ENCODE results near the gene EPS8L2. TPM values are rescaled to one million over a fixed set of nuclear protein-coding genes. Genes with fewer than 3 reads are reported as not detected.

EPS8L2 gene
- total and polyA plus RNA-seq, 10 of the 15 experiments (the other 5 are each of a cell fraction or from before 2014, with no cell fraction given) = 0.76 to 20.0 (median 9.7) TPM

GRCh38 chr11:691710-692590 lies 14.1 kb upstream of the EPS8L2 start:
- H3K4me1 ChIP-seq (ENCODE audit: control insufficient read depth, insufficient read depth, low read length) = peaks cover 16% of the 10 kb centered on the region
- no peaks in the 10 kb centered on the region; the same call in 1 of the 2 replicates for H4K20me1 ChIP-seq (ENCODE audit: control insufficient read depth, insufficient read depth)
- H3K27ac ChIP-seq (ENCODE audit: control insufficient read depth, insufficient read depth) = no peak overlapping the region
- DNase-seq (ENCODE audit: low read depth, low spot score) (no peak), ATAC-seq (no peak), FAIRE-seq (no peak)
- no peak for TF ChIP-seq ZNF274 (IDR thresholded peaks at IDR 0.05; ENCODE audit: insufficient read depth, insufficient read length)
- no peak for TF ChIP-seq ZNF217 (IDR thresholded peaks at IDR 0.05)
- TF ChIP-seq SMC3 (IDR thresholded peaks at IDR 0.05; ENCODE audit: borderline replicate concordance, low read length) = no peak
- TF ChIP-seq NR2C2 (IDR thresholded peaks at IDR 0.05; ENCODE audit: borderline replicate concordance, control insufficient read depth, insufficient read length, low read depth) = no peak
- TF ChIP-seq IKZF2 (IDR thresholded peaks at IDR 0.05) = no peak
- TF ChIP-seq HDAC2 (IDR thresholded peaks at IDR 0.05) = no peak
- TF ChIP-seq SIN3A (IDR thresholded peaks at IDR 0.05; ENCODE audit: low read depth, low read length) = no peak
- no peak for TF ChIP-seq POLR2AphosphoS5 (IDR thresholded peaks at IDR 0.05; ENCODE audit: low read length)
- no peak for TF ChIP-seq CEBPB (IDR thresholded peaks at IDR 0.05; ENCODE audit: borderline replicate concordance in 1 of 2, low read depth in 2 of 2, low read length in 2 of 2)
- TF ChIP-seq USF1 (IDR thresholded peaks at IDR 0.05; ENCODE audit: borderline replicate concordance, extremely low read length, insufficient read depth, low read depth, low read length) = no peak
- no peak for TF ChIP-seq HCFC1 (IDR thresholded peaks at IDR 0.05; ENCODE audit: low read length)
- no peaks in the 10 kb centered on the region for H3K9me3 ChIP-seq (replicated peaks; ENCODE audit: control insufficient read depth, insufficient read depth, low read length)
- 99% methylated on average over 18 of the region's 18 CpGs for WGBS (ENCODE audit: insufficient coverage, insufficient replicate concordance, low lambda C conversion rate, missing lambda C conversion rate)
- BruUV-seq (replicated peaks) = no TSS peak
- H3K9ac ChIP-seq (ENCODE audit: control insufficient read depth, insufficient read depth, low read length) = no peak overlapping the region
- intact Hi-C loops (cut with micrococcal nuclease; ENCODE audit: unreplicated experiment) = no loop called here
- peaks cover 10 to 11% of the 10 kb centered on the region in 2 experiments; a peak in 3 of 4 replicates for H3K36me3 ChIP-seq (ENCODE audit: control insufficient read depth in 2 of 2, insufficient read depth in 2 of 2, low read length in 1 of 2)
- no peak overlapping the region for H2AFZ ChIP-seq (ENCODE audit: control insufficient read depth, low read depth, low read length)
- in situ Hi-C loops (cut with MboI) = no loop called here
- ChIA-PET CTCF (interaction anchor here (0.6 to 0.8 kb wide), 2 partner anchors 114 to 173 kb away, joined by 3 to 4 read pairs; no protein-coding TSS in a partner anchor), SMC1A (ENCODE audit: uncharacterized antibody, unreplicated experiment) (interaction anchor here (1.5 kb wide), 1 partner anchor 30 kb away, joined by 3 read pairs; no protein-coding TSS in a partner anchor), RAD21 (ENCODE audit: unreplicated experiment) (interaction anchor here (0.7 to 8.1 kb wide), 2 partner anchors 29 to 78 kb away, joined by 4 to 112 read pairs; no protein-coding TSS in a partner anchor), POLR2A (interaction anchor here (0.6 to 6.5 kb wide), 4 partner anchors 9 to 31 kb away, joined by 3 to 72 read pairs (median 4); no protein-coding TSS in a partner anchor)
- no peak overlapping the region for H3K4me3 ChIP-seq
- peaks cover 33% of the 10 kb centered on the region for H3K79me2 ChIP-seq (ENCODE audit: control insufficient read depth, insufficient read depth, low read length)
- peak overlapping the region; percentile 55 for H3K4me2 ChIP-seq (ENCODE audit: control insufficient read depth, insufficient read depth)
- H3K27me3 ChIP-seq (replicated peaks in 1 of 2; ENCODE audit: control insufficient read depth in 2 of 2, insufficient read depth in 2 of 2, low read length in 1 of 2) = no peaks in the 10 kb centered on the region

Measured in GM12878 (cell line).